ENCODE data around the gene TRO. TPM values are rescaled to one million over a fixed set of nuclear protein-coding genes. Genes with fewer than 3 reads are reported as not detected.

TRO gene
- total RNA-seq, 3 donors from 2014 or later (not counting 1 experiment from before 2014, with no cell fraction given): 2.9 to 4.3 (median 4.2) TPM

GRCh38 chrX:54931107-54931506 is 10.5 kb downstream of the TRO start:
- no peak for DNase-seq
- Histone ChIP-seq H3K27ac (ENCODE audit: low read length) (no peak overlapping the region), H3K9me3 (ENCODE audit: control insufficient read depth, insufficient read depth, low read length) (no peaks in the 10 kb centered on the region), H3K4me1 (ENCODE audit: control insufficient read depth, insufficient read depth, low read length) (no peaks in the 10 kb centered on the region), H3K36me3 (ENCODE audit: control insufficient read depth, insufficient read depth, low read length) (no peaks in the 10 kb centered on the region), H3K4me3 (ENCODE audit: low read length) (no peak overlapping the region), H3K27me3 (ENCODE audit: control insufficient read depth, insufficient read depth, low read length) (no peaks in the 10 kb centered on the region)
- Mint-ChIP-seq H3K4me3 (no peak overlapping the region), H3K27me3 (ENCODE audit: low read depth in 2 of 2) (no peaks in the 10 kb centered on the region), H3K27ac (no peak overlapping the region), H3K36me3 (no peaks in the 10 kb centered on the region), H3K9me3 (no peaks in the 10 kb centered on the region), H3K4me1 (no peaks in the 10 kb centered on the region)
- intact Hi-C loops (cut with micrococcal nuclease): no loop called here
- no peak for TF ChIP-seq CTCF (IDR thresholded peaks at IDR 0.05)
- WGBS (ENCODE audit: insufficient coverage): 93% methylated on average over 2 of the region's 2 CpGs
- no peak for ATAC-seq

GRCh38 chrX:54933150-54933826 is 12.7 kb downstream of the TRO start:
- H3K27ac Mint-ChIP-seq: no peak overlapping the region
- TF ChIP-seq CTCF (IDR thresholded peaks at IDR 0.05): no peak
- H3K4me3 Mint-ChIP-seq: no peak overlapping the region
- 92% methylated on average over 9 of the region's 10 CpGs for WGBS (ENCODE audit: insufficient coverage)
- no peak overlapping the region for H3K4me3 ChIP-seq (ENCODE audit: low read length)
- no peaks in the 10 kb centered on the region for H3K9me3 ChIP-seq (ENCODE audit: control insufficient read depth, insufficient read depth, low read length)
- no peaks in the 10 kb centered on the region for H3K4me1 ChIP-seq (ENCODE audit: control insufficient read depth, insufficient read depth, low read length)
- H3K27ac ChIP-seq (ENCODE audit: low read length): no peak overlapping the region
- ATAC-seq: no peak
- H3K9me3 Mint-ChIP-seq: no peaks in the 10 kb centered on the region
- intact Hi-C loops (cut with micrococcal nuclease): no loop called here
- H3K4me1 Mint-ChIP-seq: no peaks in the 10 kb centered on the region
- no peaks in the 10 kb centered on the region for H3K36me3 Mint-ChIP-seq
- no peaks in the 10 kb centered on the region for H3K27me3 Mint-ChIP-seq (ENCODE audit: low read depth in 2 of 2)
- DNase-seq: no peak
- no peaks in the 10 kb centered on the region for H3K27me3 ChIP-seq (ENCODE audit: control insufficient read depth, insufficient read depth, low read length)
- no peaks in the 10 kb centered on the region for H3K36me3 ChIP-seq (ENCODE audit: control insufficient read depth, insufficient read depth, low read length)

- DNase-seq (no peak), ATAC-seq (no peak)
- intact Hi-C loops (cut with micrococcal nuclease): no loop called here
- Histone ChIP-seq H3K4me3 (ENCODE audit: low read length) (no peak overlapping the region), H3K9me3 (ENCODE audit: control insufficient read depth, insufficient read depth, low read length) (no peaks in the 10 kb centered on the region), H3K36me3 (ENCODE audit: control insufficient read depth, insufficient read depth, low read length) (no peaks in the 10 kb centered on the region), H3K4me1 (ENCODE audit: control insufficient read depth, insufficient read depth, low read length) (no peaks in the 10 kb centered on the region), H3K27ac (ENCODE audit: low read length) (no peak overlapping the region), H3K27me3 (ENCODE audit: control insufficient read depth, insufficient read depth, low read length) (no peaks in the 10 kb centered on the region)
- WGBS (ENCODE audit: insufficient coverage): 84% methylated on average over 6 of the region's 6 CpGs
- H3K4me1 Mint-ChIP-seq: no peaks in the 10 kb centered on the region
- peaks cover 0 to 3% of the 10 kb centered on the region in 2 donors for H3K27me3 Mint-ChIP-seq (ENCODE audit: low read depth in 2 of 2)
- no peaks in the 10 kb centered on the region for H3K9me3 Mint-ChIP-seq
- no peak overlapping the region for H3K27ac Mint-ChIP-seq
- H3K36me3 Mint-ChIP-seq: no peaks in the 10 kb centered on the region
- no peak overlapping the region for H3K4me3 Mint-ChIP-seq
- no peak for TF ChIP-seq CTCF (IDR thresholded peaks at IDR 0.05)
These were observed 13.4 kb downstream of the TRO start for GRCh38 chrX:54934058-54934457.

- H3K27ac Mint-ChIP-seq: no peak overlapping the region
- Histone ChIP-seq H3K9me3 (ENCODE audit: control insufficient read depth, insufficient read depth, low read length) (no peaks in the 10 kb centered on the region), H3K4me1 (ENCODE audit: control insufficient read depth, insufficient read depth, low read length) (no peaks in the 10 kb centered on the region), H3K36me3 (ENCODE audit: control insufficient read depth, insufficient read depth, low read length) (no peaks in the 10 kb centered on the region), H3K27me3 (ENCODE audit: control insufficient read depth, insufficient read depth, low read length) (no peaks in the 10 kb centered on the region), H3K4me3 (ENCODE audit: low read length) (no peak overlapping the region), H3K27ac (ENCODE audit: low read length) (no peak overlapping the region)
- 100% methylated on average over 1 of the region's 3 CpGs for WGBS (ENCODE audit: insufficient coverage)
- H3K9me3 Mint-ChIP-seq: no peaks in the 10 kb centered on the region
- DNase-seq: no peak
- no peaks in the 10 kb centered on the region for H3K4me1 Mint-ChIP-seq
- H3K4me3 Mint-ChIP-seq: no peak overlapping the region
- TF ChIP-seq CTCF (IDR thresholded peaks at IDR 0.05): no peak
- H3K27me3 Mint-ChIP-seq (ENCODE audit: low read depth in 2 of 2): peaks cover 0 to 5% of the 10 kb centered on the region in 2 donors
- intact Hi-C loops (cut with micrococcal nuclease): no loop called here
- ATAC-seq: no peak
- H3K36me3 Mint-ChIP-seq: no peaks in the 10 kb centered on the region
These were observed 14.3 kb downstream of the TRO start for GRCh38 chrX:54934890-54935289.

Data from natural killer cell (primary cell).